Measurements from ENCODE around the gene SSTR3.

SSTR3 gene

DNA sequence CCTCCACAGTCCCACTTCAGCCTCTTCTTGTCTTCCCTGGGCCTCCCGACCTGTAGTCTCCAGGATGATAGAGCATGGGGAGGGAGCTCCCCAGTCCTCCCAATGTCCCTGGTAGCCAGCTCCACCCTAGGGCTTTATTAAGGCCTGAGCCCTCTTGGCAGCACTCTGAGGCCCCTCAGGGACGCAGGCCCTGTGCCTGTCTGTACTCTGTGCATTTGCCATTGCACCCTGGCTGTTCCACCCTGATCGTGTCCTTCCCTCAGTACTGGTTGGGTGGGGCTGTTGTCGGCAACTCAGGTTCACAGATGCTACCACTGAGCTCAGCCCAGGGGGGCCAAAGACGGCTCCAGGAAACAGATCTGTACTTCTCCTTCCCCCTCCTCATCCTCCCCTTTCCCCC is 7.2 kb downstream of the SSTR3 start:
- no peak for ATAC-seq
- TF ChIP-seq, protein P1, sequence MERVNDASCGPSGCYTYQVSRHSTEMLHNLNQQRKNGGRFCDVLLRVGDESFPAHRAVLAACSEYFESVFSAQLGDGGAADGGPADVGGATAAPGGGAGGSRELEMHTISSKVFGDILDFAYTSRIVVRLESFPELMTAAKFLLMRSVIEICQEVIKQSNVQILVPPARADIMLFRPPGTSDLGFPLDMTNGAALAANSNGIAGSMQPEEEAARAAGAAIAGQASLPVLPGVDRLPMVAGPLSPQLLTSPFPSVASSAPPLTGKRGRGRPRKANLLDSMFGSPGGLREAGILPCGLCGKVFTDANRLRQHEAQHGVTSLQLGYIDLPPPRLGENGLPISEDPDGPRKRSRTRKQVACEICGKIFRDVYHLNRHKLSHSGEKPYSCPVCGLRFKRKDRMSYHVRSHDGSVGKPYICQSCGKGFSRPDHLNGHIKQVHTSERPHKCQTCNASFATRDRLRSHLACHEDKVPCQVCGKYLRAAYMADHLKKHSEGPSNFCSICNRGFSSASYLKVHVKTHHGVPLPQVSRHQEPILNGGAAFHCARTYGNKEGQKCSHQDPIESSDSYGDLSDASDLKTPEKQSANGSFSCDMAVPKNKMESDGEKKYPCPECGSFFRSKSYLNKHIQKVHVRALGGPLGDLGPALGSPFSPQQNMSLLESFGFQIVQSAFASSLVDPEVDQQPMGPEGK (CRISPR knock-in tag; IDR thresholded peaks at IDR 0.05; ENCODE audit: borderline replicate concordance) = no peak
- no peak for TF ChIP-seq ESRRG (CRISPR knock-in tag; IDR thresholded peaks at IDR 0.05)

DNA sequence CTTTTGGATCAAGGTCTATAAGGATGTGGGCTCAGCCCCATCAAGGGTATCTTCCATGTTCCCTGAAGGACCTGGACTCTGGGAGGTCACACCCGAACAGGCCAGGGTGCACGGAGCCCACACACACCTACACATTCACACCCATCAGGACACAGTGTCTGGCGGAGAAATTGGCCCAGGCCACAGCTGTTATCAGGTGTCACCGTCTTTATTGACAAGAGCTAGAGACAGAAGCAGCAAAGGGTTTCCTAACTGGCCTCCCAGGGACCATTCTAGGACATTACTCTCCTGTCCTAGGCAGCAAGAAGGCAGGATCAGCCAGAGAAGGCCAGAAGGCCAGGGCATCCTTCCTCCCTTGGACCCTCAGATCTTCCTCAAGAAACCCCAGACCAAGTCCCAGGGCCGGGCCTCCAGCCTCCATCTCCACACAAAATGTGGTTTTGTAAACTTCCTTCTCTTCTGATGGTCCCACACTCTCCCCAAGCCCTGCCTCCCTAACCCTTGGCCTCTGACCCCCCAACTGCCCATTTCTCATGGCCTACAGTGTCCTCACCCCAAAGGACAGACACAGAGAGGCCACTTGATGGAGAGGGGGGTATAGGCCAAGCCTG is 8.1 kb downstream of the SSTR3 start:
- TF ChIP-seq SNAI2 (CRISPR knock-in tag; IDR thresholded peaks at IDR 0.05) = no peak

DNA sequence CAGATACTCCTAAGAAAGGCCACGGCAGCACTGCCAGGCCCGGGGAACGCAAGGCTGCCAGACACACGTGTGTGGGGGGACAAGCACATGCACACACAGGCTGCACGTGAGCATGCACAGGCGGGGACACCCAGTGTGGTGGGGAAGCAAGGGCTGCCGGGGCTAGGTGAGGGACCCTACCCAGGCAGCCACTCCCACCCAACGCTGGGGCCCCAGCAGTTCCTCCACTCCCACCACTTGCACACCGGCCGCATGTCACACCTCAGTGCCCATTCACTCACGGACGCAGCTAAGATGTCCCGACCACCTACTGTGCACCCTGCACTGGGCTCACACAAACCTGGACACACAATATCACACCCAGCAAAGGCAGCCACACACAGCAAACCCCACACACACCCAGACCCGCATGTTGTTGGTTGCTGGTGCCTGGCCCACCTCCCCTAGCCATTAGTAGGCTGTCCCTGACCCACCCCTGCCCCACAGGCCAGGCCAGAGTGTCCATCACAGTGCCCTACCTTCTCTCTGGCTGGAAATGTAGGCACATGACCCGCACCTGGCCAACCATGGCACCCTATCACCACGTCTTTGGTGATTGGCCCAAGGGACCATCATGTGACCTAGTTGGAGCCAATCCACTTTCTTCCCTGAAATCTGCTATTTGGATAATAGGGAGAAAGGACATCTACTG is 8.8 kb downstream of the SSTR3 start:
- TF ChIP-seq, protein P1 (CRISPR knock-in tag; IDR thresholded peaks at IDR 0.05; ENCODE audit: borderline replicate concordance) = no peak
- TF ChIP-seq ZFP30 (CRISPR knock-in tag; IDR thresholded peaks at IDR 0.05) (no peak), RARB (CRISPR knock-in tag; IDR thresholded peaks at IDR 0.05) (no peak), ZFP3 (CRISPR knock-in tag; IDR thresholded peaks at IDR 0.05) (no peak), SNAI2 (CRISPR knock-in tag; IDR thresholded peaks at IDR 0.05) (no peak), TOX (CRISPR knock-in tag; IDR thresholded peaks at IDR 0.05; ENCODE audit: borderline replicate concordance) (no peak), ZNF70 (CRISPR knock-in tag; IDR thresholded peaks at IDR 0.05) (no peak), PPARA (CRISPR knock-in tag; IDR thresholded peaks at IDR 0.05; ENCODE audit: borderline replicate concordance) (no peak), ZC3H10 (CRISPR knock-in tag; IDR thresholded peaks at IDR 0.05) (no peak), ISL1 (CRISPR knock-in tag; IDR thresholded peaks at IDR 0.05) (no peak)
- TF ChIP-seq, protein P2, sequence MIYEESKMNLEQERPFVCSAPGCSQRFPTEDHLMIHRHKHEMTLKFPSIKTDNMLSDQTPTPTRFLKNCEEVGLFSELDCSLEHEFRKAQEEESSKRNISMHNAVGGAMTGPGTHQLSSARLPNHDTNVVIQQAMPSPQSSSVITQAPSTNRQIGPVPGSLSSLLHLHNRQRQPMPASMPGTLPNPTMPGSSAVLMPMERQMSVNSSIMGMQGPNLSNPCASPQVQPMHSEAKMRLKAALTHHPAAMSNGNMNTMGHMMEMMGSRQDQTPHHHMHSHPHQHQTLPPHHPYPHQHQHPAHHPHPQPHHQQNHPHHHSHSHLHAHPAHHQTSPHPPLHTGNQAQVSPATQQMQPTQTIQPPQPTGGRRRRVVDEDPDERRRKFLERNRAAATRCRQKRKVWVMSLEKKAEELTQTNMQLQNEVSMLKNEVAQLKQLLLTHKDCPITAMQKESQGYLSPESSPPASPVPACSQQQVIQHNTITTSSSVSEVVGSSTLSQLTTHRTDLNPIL (CRISPR knock-in tag; IDR thresholded peaks at IDR 0.05; ENCODE audit: low read depth) = no peak
- ATAC-seq = no peak

More for the DNA sequence above, 8.1 kb downstream of the SSTR3 start:
- no peak for ATAC-seq

DNA sequence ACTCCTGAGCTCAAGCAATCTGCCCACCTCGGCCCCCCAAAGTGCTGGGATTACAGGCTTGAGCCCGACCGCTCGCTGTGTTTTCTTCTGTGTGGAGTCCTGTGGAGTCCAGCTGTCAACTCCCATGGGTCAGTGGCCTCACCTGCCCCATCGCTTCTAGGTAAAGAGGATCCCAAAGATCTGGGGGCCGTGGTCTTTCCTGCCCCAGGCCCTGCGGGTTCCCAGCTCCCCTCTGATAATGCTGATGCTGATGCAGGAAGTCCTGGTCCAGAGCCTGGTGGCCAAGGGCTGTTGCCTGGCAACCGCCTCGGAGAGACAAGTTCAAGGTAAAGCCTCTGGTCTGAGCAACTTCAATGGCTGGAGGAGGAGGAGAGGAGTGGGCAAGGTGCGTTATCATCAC is 9.6 kb downstream of the SSTR3 start:
- TF ChIP-seq, protein P3, sequence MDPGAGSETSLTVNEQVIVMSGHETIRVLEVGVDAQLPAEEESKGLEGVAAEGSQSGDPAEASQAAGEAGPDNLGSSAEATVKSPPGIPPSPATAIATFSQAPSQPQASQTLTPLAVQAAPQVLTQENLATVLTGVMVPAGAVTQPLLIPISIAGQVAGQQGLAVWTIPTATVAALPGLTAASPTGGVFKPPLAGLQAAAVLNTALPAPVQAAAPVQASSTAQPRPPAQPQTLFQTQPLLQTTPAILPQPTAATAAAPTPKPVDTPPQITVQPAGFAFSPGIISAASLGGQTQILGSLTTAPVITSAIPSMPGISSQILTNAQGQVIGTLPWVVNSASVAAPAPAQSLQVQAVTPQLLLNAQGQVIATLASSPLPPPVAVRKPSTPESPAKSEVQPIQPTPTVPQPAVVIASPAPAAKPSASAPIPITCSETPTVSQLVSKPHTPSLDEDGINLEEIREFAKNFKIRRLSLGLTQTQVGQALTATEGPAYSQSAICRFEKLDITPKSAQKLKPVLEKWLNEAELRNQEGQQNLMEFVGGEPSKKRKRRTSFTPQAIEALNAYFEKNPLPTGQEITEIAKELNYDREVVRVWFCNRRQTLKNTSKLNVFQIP (CRISPR knock-in tag; IDR thresholded peaks at IDR 0.05; ENCODE audit: borderline replicate concordance, low read depth) = no peak
- no peak for TF ChIP-seq SNAI2 (CRISPR knock-in tag; IDR thresholded peaks at IDR 0.05)
- no peak for TF ChIP-seq ESRRG (CRISPR knock-in tag; IDR thresholded peaks at IDR 0.05)
- no peak for TF ChIP-seq ZNF8 (CRISPR knock-in tag; IDR thresholded peaks at IDR 0.05)
- TF ChIP-seq ZFP3 (CRISPR knock-in tag; IDR thresholded peaks at IDR 0.05) = no peak
- TF ChIP-seq PPARA (CRISPR knock-in tag; IDR thresholded peaks at IDR 0.05; ENCODE audit: borderline replicate concordance) = no peak
- no peak for TF ChIP-seq ZNF70 (CRISPR knock-in tag; IDR thresholded peaks at IDR 0.05)
- no peak for TF ChIP-seq RARB (CRISPR knock-in tag; IDR thresholded peaks at IDR 0.05)
- no peak for TF ChIP-seq CSDC2 (CRISPR knock-in tag; IDR thresholded peaks at IDR 0.05)
- TF ChIP-seq, protein P4, sequence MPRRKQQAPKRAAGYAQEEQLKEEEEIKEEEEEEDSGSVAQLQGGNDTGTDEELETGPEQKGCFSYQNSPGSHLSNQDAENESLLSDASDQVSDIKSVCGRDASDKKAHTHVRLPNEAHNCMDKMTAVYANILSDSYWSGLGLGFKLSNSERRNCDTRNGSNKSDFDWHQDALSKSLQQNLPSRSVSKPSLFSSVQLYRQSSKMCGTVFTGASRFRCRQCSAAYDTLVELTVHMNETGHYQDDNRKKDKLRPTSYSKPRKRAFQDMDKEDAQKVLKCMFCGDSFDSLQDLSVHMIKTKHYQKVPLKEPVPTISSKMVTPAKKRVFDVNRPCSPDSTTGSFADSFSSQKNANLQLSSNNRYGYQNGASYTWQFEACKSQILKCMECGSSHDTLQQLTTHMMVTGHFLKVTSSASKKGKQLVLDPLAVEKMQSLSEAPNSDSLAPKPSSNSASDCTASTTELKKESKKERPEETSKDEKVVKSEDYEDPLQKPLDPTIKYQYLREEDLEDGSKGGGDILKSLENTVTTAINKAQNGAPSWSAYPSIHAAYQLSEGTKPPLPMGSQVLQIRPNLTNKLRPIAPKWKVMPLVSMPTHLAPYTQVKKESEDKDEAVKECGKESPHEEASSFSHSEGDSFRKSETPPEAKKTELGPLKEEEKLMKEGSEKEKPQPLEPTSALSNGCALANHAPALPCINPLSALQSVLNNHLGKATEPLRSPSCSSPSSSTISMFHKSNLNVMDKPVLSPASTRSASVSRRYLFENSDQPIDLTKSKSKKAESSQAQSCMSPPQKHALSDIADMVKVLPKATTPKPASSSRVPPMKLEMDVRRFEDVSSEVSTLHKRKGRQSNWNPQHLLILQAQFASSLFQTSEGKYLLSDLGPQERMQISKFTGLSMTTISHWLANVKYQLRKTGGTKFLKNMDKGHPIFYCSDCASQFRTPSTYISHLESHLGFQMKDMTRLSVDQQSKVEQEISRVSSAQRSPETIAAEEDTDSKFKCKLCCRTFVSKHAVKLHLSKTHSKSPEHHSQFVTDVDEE (CRISPR knock-in tag; IDR thresholded peaks at IDR 0.05) = no peak
- TF ChIP-seq TOX (CRISPR knock-in tag; IDR thresholded peaks at IDR 0.05; ENCODE audit: borderline replicate concordance) = no peak
- TF ChIP-seq ZNF565 (CRISPR knock-in tag; conservative IDR thresholded peaks at IDR 0.05; ENCODE audit: low read depth) = no peak
- TF ChIP-seq, protein P1 (CRISPR knock-in tag; IDR thresholded peaks at IDR 0.05; ENCODE audit: borderline replicate concordance) = no peak
- no peak for TF ChIP-seq ARNTL (CRISPR knock-in tag; IDR thresholded peaks at IDR 0.05; ENCODE audit: borderline replicate concordance, low read depth)
- TF ChIP-seq ISL1 (CRISPR knock-in tag; IDR thresholded peaks at IDR 0.05) = no peak
- no peak for TF ChIP-seq ZFP30 (CRISPR knock-in tag; IDR thresholded peaks at IDR 0.05)
- TF ChIP-seq, protein P2 (CRISPR knock-in tag; IDR thresholded peaks at IDR 0.05; ENCODE audit: low read depth) = no peak
- TF ChIP-seq BACH2 (CRISPR knock-in tag; IDR thresholded peaks at IDR 0.05; ENCODE audit: borderline replicate concordance) = no peak
- no peak for TF ChIP-seq ZC3H10 (CRISPR knock-in tag; IDR thresholded peaks at IDR 0.05)
- no peak for TF ChIP-seq OSR1 (CRISPR knock-in tag; IDR thresholded peaks at IDR 0.05)
- ATAC-seq = no peak

All from SK-N-SH treated with all-trans-retinoic acid at 6 μM for 48 hours (cell line).